IMR-90 (cell line): Measurements from ENCODE around the gene ZW10. TPM values are rescaled to one million over a fixed set of nuclear protein-coding genes. Genes with fewer than 3 reads are reported as not detected.

Source experiments
- ATAC-seq: fragments of 200-7000 bp; cut with Tn5 transposase; 2 replicates; pipeline ENCODE4 v1.9.1; 2020; ENCODE audit warnings: low read depth, mild to moderate bottlenecking, moderate library complexity
- BruUV-seq: library from RNA; stranded (reverse); fragments of 400-500 nt; replicated peaks from 2 replicates; lab custom pipeline; 2021; lab: Mats Ljungman, UMichigan
- CTCF ChIA-PET: fragments of 300-600 bp; formaldehyde crosslinking; extraction: SDS; loops from one replicate; lab custom pipeline; 2021; ENCODE audit warnings: antibody characterized with exemption; lab: Yijun Ruan, JAX
- POLR2A ChIA-PET: fragments of 300-600 bp; sonication (Branson Sonifier 250); formaldehyde crosslinking; loops from one replicate; lab custom pipeline; 2022; ENCODE audit warnings: antibody characterized with exemption; ENCODE audit not compliant: unreplicated experiment; lab: Charles Lee
- DNase-seq: peaks from one replicate; pipeline ENCODE4 v3.0.0; 2013
- H2AFZ ChIP-seq: replicated peaks from 2 replicates; pipeline ENCODE3; 2013; ENCODE audit warnings: low read length, mild to moderate bottlenecking; ENCODE audit not compliant: poor library complexity
- H2AK5ac ChIP-seq: 2 replicates; pipeline ENCODE4 v1.6.1; 2013; ENCODE audit warnings: low read depth, low read length, inconsistent platforms
- H2AK9ac ChIP-seq: replicated peaks from 2 replicates; pipeline ENCODE3; 2013; ENCODE audit warnings: mild to moderate bottlenecking, low read depth, low read length, moderate library complexity; ENCODE audit not compliant: poor library complexity
- H2BK120ac ChIP-seq: 2 replicates; pipeline ENCODE4 v1.6.1; 2013; ENCODE audit warnings: low read depth, low read length, inconsistent platforms
- H2BK15ac ChIP-seq: 3 replicates; pipeline ENCODE4 v1.6.1; 2013; ENCODE audit warnings: low read depth, low read length, inconsistent platforms
- H2BK20ac ChIP-seq: 2 replicates; pipeline ENCODE4 v1.6.1; 2013; ENCODE audit warnings: low read depth, mild to moderate bottlenecking, inconsistent platforms, low read length, moderate library complexity
- H2BK5ac ChIP-seq: 2 replicates; pipeline ENCODE4 v1.6.1; 2013; ENCODE audit warnings: mild to moderate bottlenecking, low read depth, low read length, inconsistent platforms; ENCODE audit not compliant: poor library complexity, severe bottlenecking
- H3K14ac ChIP-seq: replicated peaks from 2 replicates; pipeline ENCODE4 v1.6.1; 2013; ENCODE audit warnings: low read depth, low read length, inconsistent platforms
- H3K18ac ChIP-seq: 2 replicates; pipeline ENCODE4 v1.6.1; 2013; ENCODE audit warnings: low read depth, low read length, control low read depth
- H3K23ac ChIP-seq: 2 replicates; pipeline ENCODE4 v1.6.1; 2013; ENCODE audit warnings: low read depth, low read length, inconsistent platforms
- H3K27ac ChIP-seq: 2 replicates; pipeline ENCODE4 v1.5.1; 2013; ENCODE audit warnings: mild to moderate bottlenecking, control low read depth, low read length; ENCODE audit not compliant: insufficient read depth
- H3K27me3 ChIP-seq: 2 replicates; pipeline ENCODE4 v1.6.1; 2013; ENCODE audit warnings: low read length; ENCODE audit not compliant: control insufficient read depth, insufficient read depth
- H3K36me3 ChIP-seq: 2 replicates; pipeline ENCODE4 v1.6.1; 2013; ENCODE audit warnings: low read length, mixed read lengths; ENCODE audit not compliant: control insufficient read depth, insufficient read depth
- H3K4ac ChIP-seq: 2 replicates; pipeline ENCODE4 v1.6.1; 2013; ENCODE audit warnings: low read depth, low read length, inconsistent platforms
- H3K4me1 ChIP-seq: 2 replicates; pipeline ENCODE4 v1.6.1; 2013; ENCODE audit warnings: low read length, mixed read lengths; ENCODE audit not compliant: control insufficient read depth, insufficient read depth
- H3K4me2 ChIP-seq: 2 replicates; pipeline ENCODE4 v1.6.1; 2013; ENCODE audit warnings: low read depth, mild to moderate bottlenecking, control low read depth, low read length, moderate library complexity
- H3K4me3 ChIP-seq: 2 replicates; pipeline ENCODE4 v1.5.1; 2013; ENCODE audit warnings: low read depth, mild to moderate bottlenecking, control low read depth, low read length, moderate library complexity; ENCODE audit not compliant: insufficient read depth
- H3K56ac ChIP-seq: 2 replicates; pipeline ENCODE4 v1.6.1; 2013; ENCODE audit warnings: low read length, inconsistent platforms; ENCODE audit not compliant: insufficient read depth; ENCODE audit errors: extremely low read depth
- H3K79me1 ChIP-seq, 2 experiments: 2 replicates each; pipeline ENCODE4 v1.6.1; 2013; ENCODE audit warnings: low read length in 2 of 2, inconsistent platforms in 1 of 2, low read depth in 1 of 2
- H3K9ac ChIP-seq: 2 replicates; pipeline ENCODE4 v1.6.1; 2013; ENCODE audit warnings: low read depth, low read length, control low read depth
- H3K9me1 ChIP-seq: 2 replicates; pipeline ENCODE4 v1.6.1; 2013; ENCODE audit warnings: low read length, inconsistent platforms; ENCODE audit not compliant: insufficient read depth
- H3K9me3 ChIP-seq: 2 replicates; pipeline ENCODE4 v1.6.1; 2013; ENCODE audit warnings: low read length; ENCODE audit not compliant: control insufficient read depth, insufficient read depth
- H4K20me1 ChIP-seq: 2 replicates; pipeline ENCODE4 v1.6.1; 2013; ENCODE audit warnings: low read length, inconsistent platforms; ENCODE audit not compliant: insufficient read depth
- H4K5ac ChIP-seq: 2 replicates; pipeline ENCODE4 v1.6.1; 2013; ENCODE audit warnings: mild to moderate bottlenecking, low read depth, low read length, control low read depth
- H4K8ac ChIP-seq, 2 experiments: 2 replicates each; pipeline ENCODE4 v1.6.1; 2013; ENCODE audit warnings: low read depth in 2 of 2, low read length in 2 of 2, control low read depth in 1 of 2, inconsistent platforms in 1 of 2
- H4K91ac ChIP-seq: 2 replicates; pipeline ENCODE4 v1.6.1; 2013; ENCODE audit warnings: low read depth, low read length, inconsistent platforms; ENCODE audit not compliant: insufficient read depth
- BHLHE40 ChIP-seq: fragments of 150-350 bp; IDR thresholded peaks from 2 replicates; pipeline ENCODE4 v1.6.1; 2016; ENCODE audit warnings: mild to moderate bottlenecking, low read depth, low read length
- CEBPB ChIP-seq: IDR thresholded peaks from 2 replicates; pipeline ENCODE4 v1.6.1; 2012; ENCODE audit warnings: low read depth, low read length, improper control_type of control experiment
- CHD1 ChIP-seq: IDR thresholded peaks from 2 replicates; pipeline ENCODE4 v1.6.1; 2012; ENCODE audit warnings: low read depth, low read length, improper control_type of control experiment
- CTCF ChIP-seq: conservative IDR thresholded peaks from 2 replicates; pipeline ENCODE4 v1.5.1; 2012; ENCODE audit warnings: mild to moderate bottlenecking, low read depth, low read length, improper control_type of control experiment
- ELK1 ChIP-seq: fragments of 150-350 bp; IDR thresholded peaks from 2 replicates; pipeline ENCODE4 v1.6.1; 2016; ENCODE audit warnings: low read depth, mild to moderate bottlenecking, low read length, moderate library complexity, borderline replicate concordance
- FOS ChIP-seq: fragments of 150-350 bp; IDR thresholded peaks from 2 replicates; pipeline ENCODE4 v1.6.1; 2016; ENCODE audit warnings: low read depth, low read length
- MAFK ChIP-seq: IDR thresholded peaks from 2 replicates; pipeline ENCODE4 v1.6.1; 2012; ENCODE audit warnings: low read depth, low read length, improper control_type of control experiment
- MAZ ChIP-seq: IDR thresholded peaks from 2 replicates; pipeline ENCODE4 v1.6.1; 2012; ENCODE audit warnings: low read depth, mild to moderate bottlenecking, low read length, improper control_type of control experiment, moderate library complexity, borderline replicate concordance
- MXI1 ChIP-seq: IDR thresholded peaks from 2 replicates; pipeline ENCODE4 v1.6.1; 2012; ENCODE audit warnings: low read depth, mild to moderate bottlenecking, low read length, moderate library complexity, borderline replicate concordance
- NFE2L2 ChIP-seq: fragments of 150-350 bp; IDR thresholded peaks from 2 replicates; pipeline ENCODE4 v1.6.1; 2016; ENCODE audit warnings: low read depth, mild to moderate bottlenecking, low read length
- POLR2A ChIP-seq: IDR thresholded peaks from 2 replicates; pipeline ENCODE4 v1.6.1; 2012; ENCODE audit warnings: mild to moderate bottlenecking, low read depth, low read length
- RAD21 ChIP-seq: IDR thresholded peaks from 2 replicates; pipeline ENCODE4 v1.6.1; 2012; ENCODE audit warnings: low read length, improper control_type of control experiment
- RCOR1 ChIP-seq: IDR thresholded peaks from 2 replicates; pipeline ENCODE4 v1.6.1; 2012; ENCODE audit warnings: mild to moderate bottlenecking, low read length, improper control_type of control experiment; ENCODE audit not compliant: insufficient replicate concordance
- RFX5 ChIP-seq: IDR thresholded peaks from 2 replicates; pipeline ENCODE4 v1.8.0; 2012; ENCODE audit warnings: low read depth, mild to moderate bottlenecking, low read length, moderate library complexity
- SMC3 ChIP-seq: fragments of 150-350 bp; IDR thresholded peaks from 2 replicates; pipeline ENCODE4 v1.6.1; 2016; ENCODE audit warnings: low read depth, mild to moderate bottlenecking, antibody characterized with exemption, low read length, moderate library complexity
- WGBS, 2 experiments: methylation state at CpG; one replicate each; pipeline versions ENCODE4 v1.1.5 to v1.1.7; 2013; ENCODE audit warnings: missing lambda C conversion rate in 2 of 2; ENCODE audit not compliant: insufficient read length in 1 of 2; ENCODE audit errors: extremely low coverage in 2 of 2; 5-methylcytosine and 5-hydroxymethylcytosine counted together
- dilution Hi-C: fragments of 300-500 bp; cut with HindIII; formaldehyde crosslinking; loops from one replicate; pipeline ENCODE4 v1.14.3; 2018; ENCODE audit warnings: low sequenced_read_pairs; ENCODE audit not compliant: unreplicated experiment
- in situ Hi-C: fragments of 300-500 bp; cut with MboI; formaldehyde crosslinking; loops from 3 replicates; pipeline ENCODE4 v1.14.3; 2019; ENCODE audit warnings: low sequenced_read_pairs, inconsistent platforms, mixed read lengths
- intact Hi-C: fragments of 100-400 bp; cut with micrococcal nuclease; formaldehyde crosslinking; loops from 2 replicates; pipeline ENCODE4 v1.10.0; 2022
- polyA plus RNA-seq, 3 experiments: library from polyadenylated mRNA; depleted of rRNA; stranded (reverse); fragments of >200 nt; gene quantifications; 2 replicates each; pipeline ENCODE4 v1.2.3, GENCODE V29; 2012; ENCODE audit warnings: low replicate concordance in 1 of 3
- total RNA-seq: library from RNA; depleted of rRNA; stranded (reverse); fragments of >200 nt; gene quantifications from 2 replicates; pipeline ENCODE4 v1.2.3, GENCODE V29; 2012
- TF ChIP-seq, protein P1 (sequence below): fragments of 150-350 bp; IDR thresholded peaks from 2 replicates; pipeline ENCODE4 v1.6.1; 2017; ENCODE audit warnings: mild to moderate bottlenecking, antibody characterized with exemption, low read length, low read depth

The ZW10 gene
- total and polyA plus RNA-seq, 2 of the 4 experiments (the other 2 are of a cell fraction): 10.3 to 30.6 TPM

GRCh38 chr11:113779496-113779895 is 6.0 kb upstream of the ZW10 start, which contains the start of gene CLDN25:
Gene CLDN25, plus strand, starts transcription at chr11:113779796. Its CDS starts 0 bp downstream, at chr11:113779796.
- Histone ChIP-seq H3K23ac (no peak within 1 kb of the TSS), H3K9me1 (no peaks in the 10 kb centered on the region), H2BK20ac (no peak within 1 kb of the TSS), H3K18ac (no peak within 1 kb of the TSS), H4K5ac (no peak within 1 kb of the TSS), H3K36me3 (no peaks in the 10 kb centered on the region), H3K4ac (no peak within 1 kb of the TSS), H2AK5ac (no peak within 1 kb of the TSS), H4K91ac (no peak within 1 kb of the TSS), H4K20me1 (no peaks in the 10 kb centered on the region), H2AK9ac (no peak within 1 kb of the TSS), H3K56ac (no peak within 1 kb of the TSS), H3K27ac (no peak within 1 kb of the TSS), H2BK5ac (no peak within 1 kb of the TSS), H4K8ac (no peak within 1 kb of the TSS), H2AFZ (no peak within 1 kb of the TSS), H2BK15ac (no peak within 1 kb of the TSS), H3K9ac (no peak within 1 kb of the TSS), H3K4me1 (no peaks in the 10 kb centered on the region; the same call in 1 of the 2 replicates), H3K9me3 (no peaks in the 10 kb centered on the region), H3K4me3 (no peak within 1 kb of the TSS), H3K79me1 (no peaks in the 10 kb centered on the region), H3K27me3 (peaks cover 8% of the 10 kb centered on the region), H3K14ac (no peak within 1 kb of the TSS), H2BK120ac (no peak within 1 kb of the TSS), H3K4me2 (no peak within 1 kb of the TSS)
- dilution Hi-C loops: no loop called here
- POLR2A ChIA-PET: no interaction called here
- intact Hi-C loops: no loop called here
- no peak for ATAC-seq
- CTCF ChIA-PET: interaction anchor here (0.6 kb wide), 1 partner anchor 455 kb away, joined by 3 read pairs; no protein-coding TSS in a partner anchor
- DNase-seq: no peak
- WGBS, 2 experiments: no CpG with 5 or more reads among the region's 4 CpGs
- in situ Hi-C loops: no loop called here
- TF ChIP-seq RAD21 (no peak), FOS (no peak), SMC3 (no peak), MAFK (no peak), NFE2L2 (no peak), CHD1 (no peak), RCOR1 (no peak), MAZ (no peak), CEBPB (no peak), CTCF (no peak), POLR2A (no peak), BHLHE40 (no peak), RFX5 (no peak), ELK1 (no peak), MXI1 (no peak)
- TF ChIP-seq, protein P1, sequence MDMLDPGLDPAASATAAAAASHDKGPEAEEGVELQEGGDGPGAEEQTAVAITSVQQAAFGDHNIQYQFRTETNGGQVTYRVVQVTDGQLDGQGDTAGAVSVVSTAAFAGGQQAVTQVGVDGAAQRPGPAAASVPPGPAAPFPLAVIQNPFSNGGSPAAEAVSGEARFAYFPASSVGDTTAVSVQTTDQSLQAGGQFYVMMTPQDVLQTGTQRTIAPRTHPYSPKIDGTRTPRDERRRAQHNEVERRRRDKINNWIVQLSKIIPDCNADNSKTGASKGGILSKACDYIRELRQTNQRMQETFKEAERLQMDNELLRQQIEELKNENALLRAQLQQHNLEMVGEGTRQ: no peak
- no TSS peak for BruUV-seq
